Lower lobe of right lung (tissue), 2 donors: Measurements from ENCODE around the gene IGFBP4. TPM values are rescaled to one million over a fixed set of nuclear protein-coding genes. Genes with fewer than 3 reads are reported as not detected.
A peak's percentile ranks its signal among the peaks of the same experiment; 100 is the strongest.

Source experiments
- ATAC-seq, 2 donors: fragments of 200-7000 bp; cut with Tn5 transposase; one replicate each; pipeline ENCODE4 v1.9.1; 2020 to 2022; ENCODE audit warnings: mild to moderate bottlenecking in 2 of 2, moderate library complexity in 2 of 2
- DNase-seq: peaks from one replicate; pipeline ENCODE4 v3.0.0-alpha.2; 2020
- H3K27ac ChIP-seq: fragments of 200-600 bp; one replicate; pipeline ENCODE4 v1.8.0; 2022
- H3K27me3 ChIP-seq: fragments of 200-600 bp; one replicate; pipeline ENCODE4 v1.8.0; 2022; ENCODE audit warnings: low read depth
- H3K36me3 ChIP-seq: fragments of 200-600 bp; one replicate; pipeline ENCODE4 v1.8.0; 2022; ENCODE audit warnings: mild to moderate bottlenecking
- H3K4me1 ChIP-seq: fragments of 200-600 bp; one replicate; pipeline ENCODE4 v1.8.0; 2022
- H3K4me3 ChIP-seq: fragments of 200-600 bp; one replicate; pipeline ENCODE4 v1.8.0; 2022; ENCODE audit warnings: mild to moderate bottlenecking
- H3K9me3 ChIP-seq: fragments of 200-600 bp; one replicate; pipeline ENCODE4 v1.8.0; 2022
- CTCF ChIP-seq: fragments of 200-600 bp; IDR thresholded peaks from one replicate; pipeline ENCODE4 v1.8.0; 2022; ENCODE audit warnings: antibody characterized with exemption, mild to moderate bottlenecking
- intact Hi-C: fragments of 100-400 bp; cut with DNase I; formaldehyde crosslinking; loops from one replicate; pipeline ENCODE4 v1.11.0; 2022
- total RNA-seq: library from RNA; stranded (reverse); fragmentation: NEBNext Ultra II Directional; extraction: Animal tissue kit (Norgen Biotek cat#: 25700); gene quantifications from one replicate; pipeline ENCODE4 v1.2.1, GENCODE V29; 2021
- donor health status: DM: no; HTN: yes; CAD: no; lungs with severe emphysema.

Gene IGFBP4
- total RNA-seq, 1 donor from 2014 or later, result 371 TPM

DNA sequence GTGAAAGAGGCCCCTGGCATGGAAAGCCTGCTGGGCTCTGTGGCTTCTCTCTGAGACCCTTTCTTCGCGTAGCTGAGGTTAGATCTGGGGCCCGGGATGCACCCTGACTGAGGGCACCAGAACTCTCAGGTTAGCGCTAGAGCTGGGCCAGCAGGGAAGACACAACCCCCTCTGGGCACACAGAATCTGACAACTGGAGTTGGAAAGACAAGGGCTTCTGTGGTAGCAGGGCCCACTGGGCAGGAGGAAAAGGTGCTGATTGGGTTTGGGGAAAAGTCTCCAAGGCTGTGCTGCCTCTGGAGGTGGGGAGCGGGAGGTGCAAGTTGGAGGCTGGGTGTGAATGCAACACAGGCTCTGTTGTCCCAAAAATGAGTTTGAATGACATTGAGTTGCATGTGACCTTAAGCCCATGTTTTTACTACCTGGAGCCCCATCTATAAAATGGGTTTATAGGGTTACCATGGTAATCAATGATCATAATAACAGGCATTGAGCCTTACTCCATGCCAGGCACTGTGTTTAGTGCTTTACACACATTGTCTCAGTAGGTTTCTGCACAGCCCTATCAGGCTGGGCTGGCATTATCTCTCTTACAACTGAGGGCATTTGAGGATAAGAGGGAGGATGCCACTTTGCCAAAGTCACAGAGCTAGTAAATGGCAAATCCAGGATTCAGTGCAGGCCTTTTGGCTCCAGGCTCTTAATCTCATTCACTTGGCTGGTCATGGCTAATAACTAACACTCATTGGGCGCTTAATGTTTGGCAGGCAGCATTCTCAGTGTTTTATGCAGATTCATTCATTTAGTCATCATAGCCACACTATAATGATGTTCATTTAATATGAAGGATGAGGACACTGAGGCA, 9.5 kb upstream of the IGFBP4 start:
- TF ChIP-seq CTCF, result peak; percentile 41
- no peak overlapping the region for H3K4me3 ChIP-seq
- ATAC-seq (peak in 1 of 2 donors; percentile 39), DNase-seq (no peak)
- no peaks in the 10 kb centered on the region for H3K27me3 ChIP-seq
- no peaks in the 10 kb centered on the region for H3K36me3 ChIP-seq
- intact Hi-C loops, result no loop called here
- no peak overlapping the region for H3K27ac ChIP-seq
- peaks cover 20% of the 10 kb centered on the region for H3K4me1 ChIP-seq
- H3K9me3 ChIP-seq, result no peaks in the 10 kb centered on the region

DNA sequence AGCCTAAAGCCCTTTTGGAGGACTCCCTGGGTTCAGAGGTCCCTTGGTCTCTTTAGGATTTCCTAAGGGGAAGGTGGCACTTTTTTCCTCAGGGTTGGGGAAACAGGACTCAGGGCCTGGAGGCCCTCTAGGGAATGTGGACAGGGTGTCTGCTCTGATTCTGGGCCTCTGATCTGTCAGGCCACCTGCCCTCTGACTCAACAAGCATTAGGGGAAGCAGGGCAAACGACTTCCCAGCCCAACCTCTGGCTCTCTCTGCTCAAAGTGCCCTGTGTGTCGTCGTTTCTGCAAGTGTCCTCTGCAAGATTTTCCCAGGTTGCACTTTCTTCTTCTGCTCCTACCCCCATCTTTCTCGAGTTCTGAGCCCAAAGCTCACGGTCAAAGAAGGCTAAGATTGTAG, 6.6 kb upstream of the IGFBP4 start:
- Histone ChIP-seq H3K36me3 (no peaks in the 10 kb centered on the region), H3K27me3 (no peaks in the 10 kb centered on the region), H3K27ac (no peak overlapping the region), H3K4me3 (no peak overlapping the region), H3K4me1 (peaks cover 24% of the 10 kb centered on the region), H3K9me3 (no peaks in the 10 kb centered on the region)
- DNase-seq (no peak), ATAC-seq (no peak)
- intact Hi-C loops, result no loop called here
- TF ChIP-seq CTCF, result no peak

DNA sequence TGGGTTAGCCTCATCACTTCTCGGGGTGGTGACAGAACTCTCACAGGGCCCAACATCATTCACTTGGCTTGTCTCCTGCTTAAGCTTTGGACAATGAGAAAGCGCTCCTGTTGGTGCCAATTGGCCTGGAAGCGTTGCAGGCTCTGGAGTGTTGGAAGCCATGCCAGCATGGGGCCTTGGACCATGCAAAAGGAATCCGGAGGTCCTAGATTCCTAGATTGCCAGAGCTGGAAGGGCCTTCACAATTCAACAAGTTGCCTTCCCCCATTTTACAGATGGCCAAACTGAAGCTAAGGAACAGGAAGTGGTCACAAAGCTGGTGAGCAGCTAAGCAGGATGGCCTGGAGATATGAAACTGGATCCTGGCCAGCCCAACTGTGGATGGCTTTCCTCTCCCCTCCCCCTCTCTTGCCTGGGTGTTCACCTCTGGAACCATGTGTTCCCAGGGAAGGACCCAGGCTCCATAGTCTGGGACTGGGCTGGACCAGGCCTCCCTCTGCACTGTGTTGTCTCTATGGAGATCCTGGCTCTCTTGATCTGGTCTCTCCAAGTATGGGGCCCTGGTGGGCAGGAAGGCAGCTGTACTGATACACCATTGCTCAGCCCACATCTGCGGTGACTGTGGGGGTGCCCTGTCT, 6.0 kb upstream of the IGFBP4 start:
- TF ChIP-seq CTCF, result no peak
- Histone ChIP-seq H3K4me1 (peaks cover 27% of the 10 kb centered on the region), H3K9me3 (no peaks in the 10 kb centered on the region), H3K27me3 (no peaks in the 10 kb centered on the region), H3K36me3 (no peaks in the 10 kb centered on the region), H3K27ac (no peak overlapping the region), H3K4me3 (no peak overlapping the region)
- no peak for ATAC-seq
- DNase-seq, result no peak
- intact Hi-C loops, result no loop called here

DNA sequence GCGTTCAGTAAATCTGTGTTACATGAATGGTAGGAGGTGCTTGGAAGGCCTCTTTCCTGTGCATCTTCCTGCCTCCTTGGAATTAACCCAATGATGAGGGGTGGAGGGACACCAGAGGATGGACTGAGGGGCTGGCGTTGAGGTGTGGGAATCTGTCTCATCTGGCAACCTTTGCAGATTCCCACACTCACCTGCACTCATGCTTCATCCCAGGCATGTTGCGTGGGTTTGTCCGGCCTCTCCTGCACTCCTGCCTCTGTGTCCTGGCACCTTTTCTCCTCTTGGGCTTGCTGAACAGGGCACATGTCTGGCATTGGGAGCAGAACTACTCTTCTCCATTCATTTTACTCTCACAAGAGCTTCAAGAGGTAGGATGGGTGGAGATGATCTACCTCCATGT, 3.1 kb upstream of the IGFBP4 start:
- Histone ChIP-seq H3K27me3 (no peaks in the 10 kb centered on the region), H3K27ac (no peak overlapping the region), H3K9me3 (no peaks in the 10 kb centered on the region), H3K4me3 (no peak overlapping the region), H3K36me3 (no peaks in the 10 kb centered on the region), H3K4me1 (peaks cover 35% of the 10 kb centered on the region)
- ATAC-seq (no peak), DNase-seq (no peak)
- TF ChIP-seq CTCF, result no peak
- intact Hi-C loops, result no loop called here

DNA sequence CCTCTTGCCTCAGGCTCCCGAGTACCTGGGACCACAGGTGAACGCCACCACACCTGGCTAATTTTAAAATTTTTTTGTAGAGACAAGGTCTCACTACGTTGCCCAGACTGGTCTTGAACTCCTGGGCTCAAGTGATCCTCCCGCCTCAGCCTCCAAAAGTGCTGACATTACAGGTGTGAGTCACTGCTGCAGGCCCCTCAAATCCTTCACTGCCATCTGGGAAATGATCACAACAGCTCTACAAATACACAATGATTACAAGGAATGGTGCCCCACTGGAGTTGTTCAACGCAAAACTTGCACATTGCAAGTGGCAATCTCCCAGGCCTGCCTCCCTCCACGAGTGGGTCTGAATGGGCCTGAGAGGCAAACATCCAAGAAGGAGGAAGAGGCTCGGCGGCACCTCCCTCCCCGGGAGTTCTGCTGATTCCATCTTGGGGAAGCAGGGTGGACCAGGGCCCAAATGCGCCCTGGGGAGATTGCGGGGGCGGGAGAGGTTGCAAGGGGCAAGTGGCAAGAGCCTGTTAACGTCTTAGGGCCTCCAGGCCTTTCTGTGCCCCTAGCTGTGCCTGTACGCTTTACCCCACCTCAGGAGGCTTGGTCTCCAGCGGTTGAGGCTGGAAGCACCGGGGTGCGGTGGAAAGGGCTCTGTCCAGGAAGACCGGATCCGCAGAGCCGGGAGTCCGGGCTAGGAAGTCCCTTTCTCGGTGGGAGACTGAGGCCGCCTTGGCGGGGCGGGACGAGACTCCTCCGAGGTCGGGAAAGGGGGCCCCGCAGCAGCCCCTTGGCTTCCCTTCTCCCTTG, 656 bp upstream of the IGFBP4 start:
- Histone ChIP-seq H3K36me3 (peaks cover 6% of the 10 kb centered on the region), H3K4me3 (peak overlapping the region; percentile 84), H3K9me3 (no peaks in the 10 kb centered on the region), H3K4me1 (peaks cover 50% of the 10 kb centered on the region), H3K27me3 (no peaks in the 10 kb centered on the region), H3K27ac (peak overlapping the region; percentile 92)
- no peak for DNase-seq
- no peak for TF ChIP-seq CTCF
- intact Hi-C loops, result no loop called here
- ATAC-seq, result peak; percentile 20 to 39
